ENCODE data around the gene SELENON.

The SELENON gene

DNA sequence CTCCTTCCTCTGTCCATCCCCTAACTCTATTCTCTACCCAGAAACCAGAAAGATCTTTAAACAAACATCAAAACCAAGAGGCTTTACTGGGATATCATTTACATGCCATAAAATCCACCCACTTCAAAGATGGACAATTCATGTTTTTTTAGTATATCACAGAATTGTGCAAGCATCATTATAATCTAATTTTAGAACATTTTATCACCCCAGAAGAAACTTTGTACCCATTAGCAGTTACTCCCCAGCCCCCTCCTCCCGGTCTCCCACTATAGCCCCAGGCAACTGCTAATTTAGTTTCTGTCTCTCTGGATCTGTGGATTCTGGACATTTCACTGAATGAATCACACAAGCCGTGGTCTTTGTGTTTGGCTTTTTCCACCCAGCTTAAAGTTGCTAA is 4.8 kb upstream of the SELENON start:
- no peak for DNase-seq (ENCODE audit: low read depth)

DNA sequence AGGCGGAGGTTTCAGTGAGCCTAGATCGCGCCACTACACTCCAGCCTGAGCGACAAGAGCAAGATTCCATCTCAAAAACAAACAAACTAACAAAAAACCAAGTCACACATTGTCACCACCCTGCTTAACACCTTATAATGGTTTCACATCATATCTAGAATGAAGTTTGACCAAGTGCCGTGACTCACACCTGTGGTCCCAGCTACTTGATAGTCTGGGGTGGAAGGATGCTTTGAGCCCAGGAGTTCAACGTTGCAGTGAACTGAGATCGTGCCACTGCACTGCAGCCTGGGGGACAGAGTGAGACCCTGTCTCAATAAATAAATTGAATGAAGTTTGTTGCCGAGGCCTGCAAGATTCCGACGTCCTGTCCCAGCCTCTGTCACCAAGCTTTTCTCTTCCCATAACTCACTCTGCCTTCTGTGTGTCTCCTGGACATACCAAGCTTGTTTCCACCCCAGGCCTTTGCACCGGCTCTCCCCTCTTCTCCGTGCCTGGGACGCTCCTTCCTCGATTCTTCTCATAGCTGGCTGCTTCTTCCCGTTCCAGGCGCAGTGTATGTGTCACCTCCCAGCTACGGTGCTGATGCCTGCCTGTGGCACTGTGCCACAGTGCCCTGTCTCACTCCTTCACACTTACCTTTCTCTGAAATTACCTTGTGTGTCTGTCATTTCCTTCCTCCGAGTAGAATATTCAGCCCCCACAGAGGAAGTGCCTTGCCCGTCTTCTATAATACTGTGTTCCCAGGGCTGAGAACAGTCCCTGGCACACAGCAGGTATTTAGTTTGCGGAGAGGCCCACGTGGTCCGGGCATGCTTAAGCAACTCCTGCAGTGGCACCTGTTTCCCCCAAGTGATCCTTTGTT is 3.8 kb upstream of the SELENON start:
- no peak for DNase-seq (ENCODE audit: low read depth)

DNA sequence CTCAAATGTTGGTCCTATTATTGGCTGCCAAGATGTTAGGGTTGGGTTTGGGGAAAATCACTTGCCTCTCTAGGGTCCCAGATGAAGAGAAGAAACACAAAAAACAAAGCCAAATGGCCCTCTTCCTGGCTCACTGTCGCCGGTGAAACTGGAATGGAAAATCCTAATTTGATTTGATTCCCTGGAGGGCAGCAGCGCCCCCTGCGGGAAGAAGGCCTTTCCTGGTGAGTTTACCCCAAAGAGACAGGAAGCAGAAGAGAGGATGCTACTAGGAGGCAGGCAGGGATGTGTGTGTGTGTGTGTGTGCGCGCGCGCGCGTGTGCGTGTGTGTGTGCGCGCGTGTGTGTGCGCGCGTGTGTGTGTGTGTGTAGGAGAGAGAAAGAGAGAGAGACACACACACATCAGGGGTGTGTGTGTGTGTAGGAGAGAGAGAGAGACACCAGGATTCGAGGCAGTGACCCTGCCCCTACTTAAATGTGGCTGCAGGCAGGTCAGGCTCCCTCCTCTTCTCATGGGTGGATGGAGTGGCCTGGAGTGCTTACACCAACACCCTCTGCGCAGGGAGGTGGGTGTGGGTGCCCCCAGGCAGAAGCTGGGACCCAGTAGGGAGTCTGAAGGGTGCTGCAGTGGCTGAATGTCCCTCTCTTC is 3.1 kb upstream of the SELENON start:
- DNase-seq (ENCODE audit: low read depth): no peak

DNA sequence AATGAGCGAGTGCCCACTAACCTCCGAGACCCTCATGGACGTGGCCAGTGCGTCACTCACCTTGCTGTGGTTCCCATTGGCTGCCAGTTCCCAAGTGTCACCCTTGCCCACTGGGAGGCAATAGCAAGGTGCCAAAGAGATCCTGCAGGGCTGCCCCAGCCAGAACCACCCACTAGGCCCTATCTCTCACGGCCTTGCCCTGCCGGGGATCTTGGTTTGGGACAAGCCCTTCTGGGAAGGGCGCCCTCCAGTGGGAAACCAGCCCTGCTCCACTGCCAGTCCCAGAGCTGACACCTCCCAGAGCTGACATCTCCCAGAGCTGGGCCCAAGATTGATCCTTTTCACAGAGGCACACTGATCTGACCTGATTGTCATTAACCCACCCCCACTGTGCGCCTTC is 2.1 kb upstream of the SELENON start:
- no peak for DNase-seq (ENCODE audit: low read depth)

DNA sequence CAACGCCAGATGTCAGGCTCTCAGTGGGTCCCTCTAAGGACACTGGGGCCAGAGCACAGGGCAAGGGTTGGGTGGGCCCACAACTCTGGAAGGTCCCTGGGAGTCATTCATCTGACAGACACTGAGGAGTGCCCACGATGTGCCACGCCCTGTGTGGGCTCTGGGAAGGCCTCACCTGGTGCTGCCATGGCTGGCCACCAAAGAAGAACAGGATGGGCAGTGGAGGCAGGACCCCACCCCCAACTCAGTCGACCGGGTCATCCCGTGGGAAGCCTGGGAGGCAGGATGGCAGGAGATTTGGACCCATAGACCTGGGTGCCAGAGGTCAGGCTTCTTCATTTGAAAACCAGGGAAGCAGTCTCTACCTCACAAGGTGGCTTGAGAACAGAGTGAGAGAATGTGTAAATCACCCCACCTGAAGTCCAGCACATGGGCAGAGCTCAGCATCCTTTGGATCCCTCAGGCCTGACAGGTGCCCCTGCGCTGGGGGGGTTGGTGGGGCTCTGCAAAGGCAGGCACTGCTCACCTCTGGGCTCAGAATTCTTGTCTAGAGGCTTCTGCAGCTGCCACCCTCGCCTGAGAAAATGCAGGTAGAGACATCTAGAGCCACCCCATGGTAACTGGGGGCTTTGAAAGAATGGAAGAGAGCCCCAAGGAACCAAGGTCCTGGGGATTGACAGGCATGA is 1.2 kb upstream of the SELENON start:
- no peak for DNase-seq (ENCODE audit: low read depth)

DNA sequence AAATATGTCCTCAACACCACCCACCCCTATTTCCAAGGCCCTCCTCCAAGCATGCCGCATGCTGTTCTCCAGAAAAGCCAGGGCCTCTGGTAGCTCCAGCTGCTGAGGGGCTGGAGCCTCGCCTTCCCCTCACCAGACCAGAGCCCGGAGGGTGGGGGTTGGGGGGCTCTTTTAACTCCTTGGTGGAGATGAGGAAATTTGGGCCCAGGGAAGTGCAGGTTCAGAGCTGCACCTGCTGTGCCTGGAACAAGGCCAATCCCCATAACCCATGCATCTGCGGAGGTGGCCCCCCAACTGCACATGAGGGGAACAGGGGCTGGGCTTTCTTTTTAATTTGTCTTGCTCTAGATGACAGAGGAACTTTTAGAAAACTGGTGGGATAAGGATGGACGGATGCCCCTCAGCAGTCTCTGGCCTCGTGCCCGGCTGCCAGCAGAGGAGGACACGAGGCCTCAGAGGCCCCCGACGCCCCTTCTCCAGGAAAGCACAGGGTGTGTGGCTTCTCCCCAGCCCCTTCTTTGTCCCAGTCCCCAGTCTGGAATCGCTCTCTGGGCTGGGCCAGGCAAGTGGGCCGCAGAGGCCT is 550 bp upstream of the SELENON start:
- no peak for DNase-seq (ENCODE audit: low read depth)

DNA sequence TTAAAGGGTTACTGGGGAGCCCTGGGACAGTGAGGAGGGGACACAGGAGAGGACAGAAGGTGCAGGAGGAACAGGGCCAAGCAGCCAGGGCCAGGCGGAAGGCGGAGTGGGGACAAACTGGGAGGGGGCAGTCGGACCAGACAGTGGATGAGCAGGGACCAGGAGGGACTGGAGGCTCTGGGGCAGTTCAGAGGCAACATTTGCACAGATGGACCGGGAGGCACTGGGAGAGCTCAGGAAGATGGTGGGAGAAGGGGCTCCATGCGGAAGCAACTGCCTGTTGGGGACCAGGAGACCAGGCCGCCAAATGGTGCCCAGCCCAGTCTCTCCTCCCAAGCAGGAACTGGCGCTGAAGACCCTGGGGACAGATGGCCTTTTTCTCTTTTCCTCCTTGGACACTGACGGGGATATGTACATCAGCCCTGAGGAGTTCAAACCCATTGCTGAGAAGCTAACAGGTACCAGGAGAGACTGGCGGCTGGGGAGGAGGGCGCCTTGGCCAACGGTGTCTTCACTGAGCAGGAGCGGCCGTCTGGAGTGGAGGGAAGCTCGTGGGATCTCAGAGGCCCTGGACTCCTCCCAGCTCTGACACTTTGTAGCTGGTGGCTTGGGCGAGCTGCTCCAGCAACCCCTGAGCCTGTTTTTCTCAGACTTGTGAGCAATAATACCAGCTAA is 847 bp downstream of the SELENON start:
- no peak for DNase-seq (ENCODE audit: low read depth)

DNA sequence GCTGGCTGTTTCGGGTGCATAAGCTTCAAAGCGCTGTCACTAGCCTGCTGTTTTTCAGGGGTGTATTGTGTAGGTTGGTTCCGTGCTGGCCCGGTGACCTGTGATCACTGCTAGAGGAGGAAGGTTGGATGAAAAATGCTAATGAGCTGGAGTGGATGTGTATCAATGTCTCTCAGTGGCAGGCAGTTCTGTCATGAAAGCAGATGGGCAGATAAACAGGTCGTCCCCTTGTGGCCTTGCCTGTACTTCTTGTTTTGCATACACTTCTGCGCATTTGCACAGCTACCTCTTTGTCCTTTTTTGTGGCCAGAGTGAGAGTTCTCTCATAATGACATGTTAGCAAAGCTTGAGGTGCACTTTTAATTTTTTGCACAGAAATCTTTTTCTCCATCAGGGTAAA is 2.9 kb downstream of the SELENON start:
- no peak for DNase-seq (ENCODE audit: low read depth)

DNA sequence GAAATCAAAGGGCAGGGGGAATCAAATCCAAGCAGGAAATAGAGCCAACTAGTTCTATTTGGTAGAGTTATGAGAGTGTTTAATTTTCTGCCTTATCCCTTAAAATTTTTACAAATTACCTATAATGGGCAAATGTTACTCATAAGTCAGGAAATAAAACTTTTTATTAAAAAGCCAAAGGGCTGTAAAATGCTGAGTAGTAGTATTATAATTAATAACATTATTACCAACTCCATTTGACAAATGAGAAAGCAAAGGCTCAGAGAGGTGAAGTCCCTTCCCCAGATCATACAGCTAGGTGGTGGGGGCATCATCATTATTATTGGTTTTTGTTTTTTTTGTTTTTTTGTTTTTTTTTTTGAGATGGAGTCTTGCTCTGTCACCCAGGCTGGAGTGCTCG is 3.4 kb downstream of the SELENON start:
- DNase-seq (ENCODE audit: low read depth): no peak

DNA sequence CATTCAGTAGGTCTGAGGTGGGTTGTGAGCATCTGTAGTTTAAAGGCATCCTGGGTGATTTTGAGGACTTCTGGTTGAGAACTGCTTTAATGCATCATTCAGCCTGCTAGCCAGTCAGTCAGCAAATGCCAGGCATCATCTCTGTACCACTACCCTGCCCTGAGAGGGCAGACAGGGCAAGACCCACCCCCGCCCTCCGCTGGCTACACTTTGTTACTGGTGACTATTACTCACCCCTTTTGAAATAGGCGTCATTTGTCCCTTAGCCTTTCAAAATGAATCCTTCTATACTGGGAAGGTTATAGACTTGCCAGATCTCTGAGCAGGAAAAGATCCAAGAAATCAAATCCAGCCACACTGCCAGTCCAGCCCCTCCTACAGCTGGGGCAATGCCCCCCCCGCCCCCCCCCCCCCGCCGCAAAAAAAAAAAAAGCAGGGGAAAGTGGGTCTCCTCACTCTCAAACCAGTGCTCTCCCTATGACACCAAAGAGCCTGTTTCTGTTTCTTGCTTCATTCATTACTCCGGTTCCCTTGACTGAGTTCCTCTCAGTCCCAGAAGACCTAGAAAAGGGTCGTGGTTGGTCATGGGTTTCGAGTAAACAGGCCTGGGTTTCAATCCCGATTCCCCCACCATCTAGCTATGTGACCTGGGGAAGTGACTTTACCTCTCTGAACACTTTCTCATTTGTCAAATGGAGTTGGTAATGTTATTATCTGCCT is 4.4 kb downstream of the SELENON start:
- DNase-seq (ENCODE audit: low read depth): no peak

DNA sequence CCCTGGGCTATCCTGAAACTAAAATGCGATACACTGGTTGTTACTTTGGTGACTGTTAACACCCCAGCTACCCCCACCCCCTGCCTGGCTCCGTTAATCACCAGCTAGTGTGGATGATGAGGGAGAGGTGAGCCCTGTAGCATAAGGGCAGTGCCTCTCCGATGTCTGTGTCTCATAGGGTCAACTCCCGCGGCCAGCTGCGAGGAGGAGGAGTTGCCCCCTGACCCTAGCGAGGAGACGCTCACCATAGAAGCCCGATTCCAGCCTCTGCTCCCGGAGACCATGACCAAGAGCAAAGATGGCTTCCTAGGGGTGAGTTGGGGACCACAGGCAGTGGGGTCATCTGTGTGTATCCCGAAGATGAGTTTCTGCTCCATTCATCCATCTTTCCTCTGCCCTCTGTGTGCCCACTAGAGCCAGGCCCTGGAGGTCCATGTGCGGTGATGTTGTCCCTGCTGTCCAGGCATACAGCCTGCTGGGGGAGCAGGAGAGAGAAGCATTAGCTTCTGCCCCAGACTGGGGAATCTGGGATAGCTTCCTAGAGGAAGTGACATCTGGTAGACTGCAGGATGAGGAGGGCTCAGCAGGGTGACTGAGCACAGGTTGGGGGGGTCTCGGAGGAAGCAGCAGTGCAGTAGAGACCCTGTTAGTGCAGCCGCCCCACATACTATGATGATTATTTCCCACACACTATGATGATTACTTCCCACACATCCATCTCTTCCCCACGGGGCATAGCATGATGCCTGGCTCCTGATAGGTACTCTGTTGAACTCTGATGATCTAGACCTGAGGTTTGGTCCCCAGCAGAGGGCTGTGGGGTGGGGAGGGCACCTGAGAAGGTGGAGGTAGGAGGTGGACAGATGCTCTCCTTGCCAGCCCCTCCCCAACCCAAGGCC is 5.2 kb downstream of the SELENON start:
- DNase-seq (ENCODE audit: low read depth): no peak

DNA sequence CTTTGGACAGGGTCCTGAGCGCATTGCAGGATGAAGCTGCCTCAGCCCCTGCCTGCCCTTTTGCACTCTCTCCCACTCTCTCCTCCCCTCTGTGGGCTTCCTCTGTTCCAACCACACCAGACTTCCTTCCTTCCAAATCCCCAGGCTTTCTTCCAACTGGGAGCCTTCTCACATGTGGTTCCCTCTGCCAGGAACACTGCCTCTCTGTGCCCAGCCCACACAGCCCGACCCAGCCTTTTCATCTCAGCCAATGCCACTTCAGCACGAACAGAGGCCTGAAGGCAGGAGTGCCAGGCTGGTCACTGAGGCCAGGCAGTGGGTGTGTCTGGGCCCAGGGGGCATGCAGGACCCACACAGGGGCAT is 5.9 kb downstream of the SELENON start:
- no peak for DNase-seq (ENCODE audit: low read depth)

DNA sequence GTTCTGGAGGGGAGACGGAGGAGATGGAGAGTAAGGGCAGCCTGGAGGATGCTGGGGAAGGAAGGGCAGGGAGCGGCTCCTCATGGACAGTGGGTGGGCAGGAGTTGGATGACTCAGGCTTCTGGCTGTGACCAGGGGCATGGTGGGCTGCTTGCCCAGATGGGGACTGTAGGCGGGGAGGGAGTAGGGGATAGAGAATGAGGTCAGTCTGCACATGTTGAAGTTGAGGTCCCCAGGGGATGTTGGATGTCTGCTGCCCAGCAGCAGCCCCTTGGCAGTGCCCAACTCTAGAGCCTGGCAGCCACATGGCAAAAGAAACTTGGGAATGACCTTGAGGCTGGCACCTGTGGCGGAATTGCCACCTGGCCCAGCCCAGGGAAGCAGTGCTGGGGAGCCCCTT is 6.4 kb downstream of the SELENON start:
- DNase-seq (ENCODE audit: low read depth): no peak

DNA sequence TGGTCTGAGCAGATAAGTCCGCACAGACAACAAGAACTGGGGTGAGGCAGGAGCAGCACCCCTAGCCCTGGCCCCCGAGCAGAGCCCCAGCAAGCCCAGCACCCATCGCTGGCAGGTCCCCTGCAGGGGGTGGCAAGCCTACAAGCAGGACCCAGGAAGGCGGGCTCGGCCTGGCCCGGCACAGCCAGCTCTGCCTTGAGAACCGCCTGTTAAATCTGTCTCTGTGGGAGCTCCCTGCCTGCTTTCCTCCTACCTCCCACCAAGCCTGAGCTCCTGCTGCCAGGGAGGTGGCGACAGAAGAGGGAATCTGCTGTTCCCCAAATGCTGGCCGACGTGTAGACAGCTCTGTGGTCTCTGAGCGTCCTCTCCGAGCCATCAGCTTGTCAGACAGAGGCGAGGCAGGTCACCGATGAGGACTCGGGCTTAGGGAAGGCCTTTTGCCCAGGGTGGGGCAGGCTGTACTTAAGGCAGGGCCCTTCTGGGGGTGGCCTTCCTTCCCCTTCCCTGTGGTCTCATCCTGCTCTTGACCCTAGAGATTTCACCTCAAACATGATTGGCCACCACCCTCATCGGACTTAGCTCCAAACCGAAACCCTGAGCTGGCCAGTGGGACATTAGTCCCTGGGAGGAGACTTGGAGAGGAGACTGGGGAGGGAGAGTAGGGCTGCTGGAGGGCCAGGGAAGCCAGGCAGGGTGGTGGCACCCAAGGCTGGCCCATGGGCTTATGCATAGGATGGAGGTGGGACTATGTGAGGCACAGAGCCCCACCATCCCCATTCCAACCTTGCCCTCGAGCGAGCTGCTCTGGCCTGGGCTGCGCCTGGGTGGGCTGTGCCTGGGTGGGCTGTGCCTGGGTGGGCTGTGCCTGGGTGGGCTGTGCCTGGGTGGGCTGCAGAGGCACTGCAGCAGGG is 7.7 kb downstream of the SELENON start:
- no peak for DNase-seq (ENCODE audit: low read depth)

DNA sequence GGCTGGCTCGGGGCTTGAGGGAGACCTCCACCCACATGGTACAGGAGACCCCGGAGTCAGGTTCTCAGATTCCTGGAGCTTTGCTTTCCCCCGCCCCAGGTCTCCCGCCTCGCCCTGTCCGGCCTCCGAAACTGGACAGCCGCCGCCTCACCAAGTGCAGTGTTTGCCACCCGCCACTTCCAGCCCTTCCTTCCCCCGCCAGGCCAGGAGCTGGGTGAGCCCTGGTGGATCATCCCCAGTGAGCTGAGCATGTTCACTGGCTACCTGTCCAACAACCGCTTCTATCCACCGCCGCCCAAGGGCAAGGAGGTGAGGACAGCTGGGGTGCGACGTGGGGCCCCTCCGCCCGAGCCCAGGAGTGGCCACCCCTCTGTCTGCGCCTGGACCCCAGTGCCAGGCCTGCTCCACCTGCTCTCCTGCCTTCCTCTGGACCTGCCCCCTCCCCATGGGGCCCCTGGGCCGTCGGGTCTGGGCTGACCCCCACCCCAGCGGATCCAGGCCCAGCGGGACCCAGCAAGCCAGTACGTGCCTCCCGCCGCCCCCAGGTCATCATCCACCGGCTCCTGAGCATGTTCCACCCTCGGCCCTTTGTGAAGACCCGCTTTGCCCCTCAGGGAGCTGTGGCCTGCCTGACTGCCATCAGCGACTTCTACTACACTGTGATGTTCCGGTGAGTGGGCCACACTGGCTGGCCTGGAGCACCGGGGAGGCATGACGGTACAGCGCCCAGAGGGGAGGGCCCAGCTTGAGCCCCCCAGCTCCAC is 8.7 kb downstream of the SELENON start:
- no peak for DNase-seq (ENCODE audit: low read depth)

DNA sequence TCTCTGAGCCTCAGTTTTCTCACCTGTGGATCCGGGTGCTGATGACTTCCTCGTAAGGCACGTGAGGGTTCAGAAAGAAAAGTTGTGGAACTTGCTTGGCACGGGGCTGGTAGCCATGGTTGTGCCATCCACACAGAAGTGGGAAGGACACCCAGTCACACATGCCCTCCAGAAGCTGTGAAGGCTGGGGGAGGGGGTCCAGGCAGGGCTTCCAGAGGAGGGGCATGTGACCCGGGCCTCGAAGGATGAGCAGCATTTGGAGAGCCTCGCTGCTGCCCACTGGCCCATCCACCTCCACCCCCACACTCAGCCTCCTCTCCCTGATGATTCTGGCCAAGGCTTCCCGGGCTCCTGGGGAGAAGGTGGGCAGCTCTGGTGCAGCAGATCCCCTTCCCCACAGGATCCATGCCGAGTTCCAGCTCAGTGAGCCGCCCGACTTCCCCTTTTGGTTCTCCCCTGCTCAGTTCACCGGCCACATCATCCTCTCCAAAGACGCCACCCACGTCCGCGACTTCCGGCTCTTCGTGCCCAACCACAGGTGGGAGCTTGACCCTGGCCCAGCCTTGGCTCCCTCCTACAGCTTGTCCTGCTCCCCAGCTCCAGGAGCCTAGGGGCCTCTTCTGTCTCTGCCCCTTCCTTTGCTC is 9.4 kb downstream of the SELENON start:
- DNase-seq (ENCODE audit: low read depth): no peak

DNA sequence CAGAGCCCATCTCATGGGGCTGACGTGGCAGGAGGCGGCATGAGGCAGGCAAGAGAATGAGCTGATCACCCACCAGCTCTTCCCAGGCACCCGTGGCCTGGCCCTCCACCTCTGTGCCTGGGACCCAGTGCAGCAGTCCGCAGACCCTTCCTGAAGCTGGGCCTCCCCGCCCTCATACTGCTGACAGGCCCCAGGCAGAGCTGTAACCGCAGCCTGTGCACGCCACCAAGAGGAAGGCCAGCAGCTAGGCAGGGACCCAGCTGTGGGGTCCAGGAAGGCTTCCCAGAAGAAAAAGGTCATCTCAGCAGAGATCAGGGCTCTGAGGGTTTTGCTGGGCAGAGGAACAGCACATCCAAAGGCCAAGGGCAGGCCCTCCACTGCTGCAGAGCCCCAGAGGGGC is 9.9 kb downstream of the SELENON start:
- no peak for DNase-seq (ENCODE audit: low read depth)
